Neural progenitor cell (in vitro differentiated cells): ENCODE measurements around the gene PDE11A. TPM values are rescaled to one million over a fixed set of nuclear protein-coding genes. Genes with fewer than 3 reads are reported as not detected.
"Not testable (repeated sequence)": the region's sequence is repeated elsewhere in the genome, so short reads cannot be mapped to it uniquely, and the experiment has no call there.

Experiments
- DNase-seq: peaks from one replicate; pipeline ENCODE4 v3.0.0-alpha.2; 2016; ENCODE audit warnings: low spot score
- H2AFZ ChIP-seq: fragments of 200-600 bp; sonication (generic); replicated peaks from 2 replicates; pipeline ENCODE4 v1.6.1; 2016; ENCODE audit warnings: antibody characterized with exemption
- H3F3A ChIP-seq: fragments of 200-600 bp; sonication (generic); 2 replicates; pipeline ENCODE4 v1.6.1; 2016; ENCODE audit warnings: antibody characterized with exemption, low read depth
- H3K27ac ChIP-seq: fragments of 200-600 bp; sonication (generic); 2 replicates; pipeline ENCODE4 v1.5.1; 2016; ENCODE audit warnings: mild to moderate bottlenecking
- H3K27me3 ChIP-seq: fragments of 200-600 bp; sonication (generic); 2 replicates; pipeline ENCODE4 v1.6.1; 2016; ENCODE audit warnings: mild to moderate bottlenecking, moderate library complexity
- H3K36me3 ChIP-seq: fragments of 200-600 bp; sonication (generic); 2 replicates; pipeline ENCODE4 v1.5.1; 2016
- H3K4me1 ChIP-seq: fragments of 200-600 bp; sonication (generic); 2 replicates; pipeline ENCODE4 v1.6.1; 2016; ENCODE audit warnings: mixed run types
- H3K4me2 ChIP-seq: fragments of 200-600 bp; sonication (generic); 2 replicates; pipeline ENCODE4 v1.6.1; 2016
- H3K4me3 ChIP-seq: fragments of 200-600 bp; sonication (generic); 2 replicates; pipeline ENCODE4 v1.5.1; 2016
- H3K79me2 ChIP-seq: fragments of 200-600 bp; sonication (generic); 2 replicates; pipeline ENCODE4 v1.6.1; 2016; ENCODE audit warnings: low read depth
- H3K9ac ChIP-seq: fragments of 200-600 bp; sonication (generic); 2 replicates; pipeline ENCODE4 v1.6.1; 2016
- H3K9me3 ChIP-seq: fragments of 200-600 bp; sonication (generic); 2 replicates; pipeline ENCODE4 v1.5.1; 2016; ENCODE audit warnings: low read depth
- H4K20me1 ChIP-seq: fragments of 200-600 bp; sonication (generic); 2 replicates; pipeline ENCODE4 v1.6.1; 2016; ENCODE audit warnings: low read depth
- H3K27ac Mint-ChIP-seq: 3 replicates; pipeline ENCODE4 v1.8.0; 2021; ENCODE audit warnings: mixed read lengths
- H3K27me3 Mint-ChIP-seq: 2 replicates; pipeline ENCODE4 v1.8.0; 2022; ENCODE audit warnings: low read depth, mild to moderate bottlenecking, inconsistent platforms, moderate library complexity, mixed read lengths; ENCODE audit not compliant: insufficient read depth
- H3K36me3 Mint-ChIP-seq: 3 replicates; pipeline ENCODE4 v1.8.0; 2021; ENCODE audit warnings: mixed read lengths
- H3K4me1 Mint-ChIP-seq: 3 replicates; pipeline ENCODE4 v1.8.0; 2021; ENCODE audit warnings: mixed read lengths
- H3K4me3 Mint-ChIP-seq: 3 replicates; pipeline ENCODE4 v1.8.0; 2021; ENCODE audit warnings: mild to moderate bottlenecking, moderate library complexity, mixed read lengths
- H3K9me3 Mint-ChIP-seq: 3 replicates; pipeline ENCODE4 v1.8.0; 2020; ENCODE audit warnings: mixed read lengths
- EZH2 ChIP-seq: fragments of 200-600 bp; sonication (generic); IDR thresholded peaks from 2 replicates; pipeline ENCODE4 v1.6.1; 2017; ENCODE audit warnings: antibody characterized with exemption, mild to moderate bottlenecking, moderate library complexity
- EZH2phosphoT487 ChIP-seq: fragments of 200-600 bp; sonication (generic); IDR thresholded peaks from 2 replicates; pipeline ENCODE4 v1.6.1; 2017; ENCODE audit warnings: antibody characterized with exemption
- total RNA-seq: library from RNA; depleted of rRNA; stranded (reverse); fragments of >200 nt; gene quantifications from 2 replicates; pipeline ENCODE4 v1.2.3, GENCODE V29; 2015; ENCODE audit warnings: low replicate concordance
- TF ChIP-seq, protein P1 (sequence below): fragments of 200-600 bp; sonication (generic); IDR thresholded peaks from 2 replicates; pipeline ENCODE4 v1.5.1; 2017; ENCODE audit warnings: antibody characterized with exemption, mild to moderate bottlenecking

The PDE11A gene
- total RNA-seq, 1 donor from 2014 or later = 0.13 TPM

GRCh38 chr2:177972123-177972522 lies 100.5 kb downstream of the PDE11A start:
- TF ChIP-seq EZH2 = no peak
- Histone ChIP-seq H3K4me2 (no peak overlapping the region), H3K9ac (no peak overlapping the region), H3F3A (no peaks in the 10 kb centered on the region), H3K4me3 (no peak overlapping the region), H3K27me3 (no peaks in the 10 kb centered on the region), H4K20me1 (no peaks in the 10 kb centered on the region), H3K9me3 (no peaks in the 10 kb centered on the region), H3K4me1 (no peaks in the 10 kb centered on the region), H3K27ac (no peak overlapping the region), H2AFZ (no peak overlapping the region), H3K79me2 (no peaks in the 10 kb centered on the region), H3K36me3 (no peaks in the 10 kb centered on the region)
- H3K36me3 Mint-ChIP-seq = no peaks in the 10 kb centered on the region
- H3K27me3 Mint-ChIP-seq = no peaks in the 10 kb centered on the region
- no peaks in the 10 kb centered on the region for H3K9me3 Mint-ChIP-seq
- H3K27ac Mint-ChIP-seq = no peak overlapping the region
- H3K4me1 Mint-ChIP-seq = no peaks in the 10 kb centered on the region
- H3K4me3 Mint-ChIP-seq = no peak overlapping the region
- DNase-seq = no peak

DNA sequence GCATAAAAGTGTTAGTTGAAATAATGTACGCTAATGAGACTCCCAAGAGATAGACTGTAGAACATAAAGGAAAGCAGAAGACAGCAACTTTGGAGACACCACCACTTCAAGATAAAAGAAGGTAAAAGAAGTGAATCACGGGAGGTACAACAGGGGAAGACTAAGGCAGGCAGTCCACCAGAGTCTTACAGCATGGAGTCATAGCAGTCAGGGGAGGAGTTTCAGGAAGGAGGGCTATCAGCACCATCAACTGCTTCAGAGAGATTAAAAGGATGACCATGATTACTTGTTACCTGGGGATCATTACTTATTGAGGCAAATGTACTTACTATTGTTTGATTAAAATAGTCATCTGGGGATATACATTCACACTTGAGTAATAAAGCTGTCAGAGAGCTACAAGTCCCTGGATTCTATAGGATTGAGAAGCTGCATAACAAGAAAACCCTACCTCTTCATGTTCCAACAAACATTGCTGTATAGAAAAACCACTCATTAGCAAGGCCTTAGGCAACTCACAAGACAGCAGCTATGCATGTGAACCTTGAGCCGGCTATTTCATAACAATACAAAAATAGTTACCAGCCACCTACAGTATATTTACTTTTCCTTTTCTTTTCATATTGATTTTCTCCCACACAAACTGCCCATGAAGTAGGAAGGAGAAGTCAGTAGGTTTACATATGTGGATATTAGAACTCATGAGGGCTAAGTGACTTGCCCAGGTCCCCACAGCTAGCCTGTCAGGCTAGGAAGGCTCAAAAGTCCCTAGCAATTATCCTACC lies 101.7 kb downstream of the PDE11A start:
- Histone ChIP-seq H3K9ac (no peak overlapping the region), H3K27me3 (no peaks in the 10 kb centered on the region), H3K36me3 (no peaks in the 10 kb centered on the region), H4K20me1 (no peaks in the 10 kb centered on the region), H3K4me3 (no peak overlapping the region), H3K79me2 (no peaks in the 10 kb centered on the region), H3K4me1 (no peaks in the 10 kb centered on the region), H3K4me2 (no peak overlapping the region), H3K9me3 (no peaks in the 10 kb centered on the region), H3F3A (no peaks in the 10 kb centered on the region), H2AFZ (no peak overlapping the region), H3K27ac (no peak overlapping the region)
- H3K4me1 Mint-ChIP-seq = no peaks in the 10 kb centered on the region
- H3K9me3 Mint-ChIP-seq = no peaks in the 10 kb centered on the region
- TF ChIP-seq EZH2phosphoT487 (no peak), EZH2 (no peak)
- TF ChIP-seq, protein P1, sequence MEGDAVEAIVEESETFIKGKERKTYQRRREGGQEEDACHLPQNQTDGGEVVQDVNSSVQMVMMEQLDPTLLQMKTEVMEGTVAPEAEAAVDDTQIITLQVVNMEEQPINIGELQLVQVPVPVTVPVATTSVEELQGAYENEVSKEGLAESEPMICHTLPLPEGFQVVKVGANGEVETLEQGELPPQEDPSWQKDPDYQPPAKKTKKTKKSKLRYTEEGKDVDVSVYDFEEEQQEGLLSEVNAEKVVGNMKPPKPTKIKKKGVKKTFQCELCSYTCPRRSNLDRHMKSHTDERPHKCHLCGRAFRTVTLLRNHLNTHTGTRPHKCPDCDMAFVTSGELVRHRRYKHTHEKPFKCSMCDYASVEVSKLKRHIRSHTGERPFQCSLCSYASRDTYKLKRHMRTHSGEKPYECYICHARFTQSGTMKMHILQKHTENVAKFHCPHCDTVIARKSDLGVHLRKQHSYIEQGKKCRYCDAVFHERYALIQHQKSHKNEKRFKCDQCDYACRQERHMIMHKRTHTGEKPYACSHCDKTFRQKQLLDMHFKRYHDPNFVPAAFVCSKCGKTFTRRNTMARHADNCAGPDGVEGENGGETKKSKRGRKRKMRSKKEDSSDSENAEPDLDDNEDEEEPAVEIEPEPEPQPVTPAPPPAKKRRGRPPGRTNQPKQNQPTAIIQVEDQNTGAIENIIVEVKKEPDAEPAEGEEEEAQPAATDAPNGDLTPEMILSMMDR = no peak
- no peak overlapping the region for H3K4me3 Mint-ChIP-seq
- no peak overlapping the region for H3K27ac Mint-ChIP-seq
- H3K27me3 Mint-ChIP-seq = no peaks in the 10 kb centered on the region
- DNase-seq = no peak
- no peaks in the 10 kb centered on the region for H3K36me3 Mint-ChIP-seq

DNA sequence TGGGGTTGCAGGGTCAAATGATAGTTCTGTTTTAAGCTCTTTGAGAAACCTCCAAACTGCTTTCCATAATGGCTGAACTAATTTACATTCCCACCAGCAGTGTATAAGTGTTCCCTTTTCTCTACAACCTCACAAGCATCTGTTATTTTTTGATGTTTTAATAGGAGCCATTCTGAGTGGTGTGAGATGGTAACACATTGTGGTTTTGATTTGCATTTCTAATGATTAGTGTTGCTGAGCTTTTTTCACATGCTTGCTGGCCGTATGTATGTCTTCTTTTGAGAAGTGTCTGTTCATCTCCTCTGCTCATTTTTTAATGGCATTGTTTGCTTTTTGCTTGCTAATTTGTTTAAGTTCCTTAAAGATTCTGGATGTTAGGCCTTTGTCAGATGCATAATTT lies 107.7 kb downstream of the PDE11A start:
- H4K20me1 ChIP-seq = no peaks in the 10 kb centered on the region
- no peaks in the 10 kb centered on the region for H3K27me3 Mint-ChIP-seq
- H3K4me1 ChIP-seq = no peaks in the 10 kb centered on the region
- no peak overlapping the region for H3K27ac Mint-ChIP-seq
- H3K36me3 Mint-ChIP-seq = no peaks in the 10 kb centered on the region
- no peak for TF ChIP-seq EZH2phosphoT487
- H3F3A ChIP-seq = no peaks in the 10 kb centered on the region
- no peak overlapping the region for H2AFZ ChIP-seq
- H3K4me3 Mint-ChIP-seq = no peak overlapping the region
- no peaks in the 10 kb centered on the region for H3K4me1 Mint-ChIP-seq
- H3K36me3 ChIP-seq = no peaks in the 10 kb centered on the region
- H3K4me3 ChIP-seq = no peak overlapping the region
- no peak overlapping the region for H3K27ac ChIP-seq
- H3K4me2 ChIP-seq = no peak overlapping the region
- H3K79me2 ChIP-seq = no peaks in the 10 kb centered on the region
- no peaks in the 10 kb centered on the region for H3K9me3 ChIP-seq
- no peaks in the 10 kb centered on the region for H3K27me3 ChIP-seq
- no peak overlapping the region for H3K9ac ChIP-seq
- DNase-seq = no peak
- H3K9me3 Mint-ChIP-seq = no peaks in the 10 kb centered on the region

GRCh38 chr2:177952151-177952550 lies 120.4 kb downstream of the PDE11A start:
- H3K4me3 ChIP-seq = no peak overlapping the region

DNA sequence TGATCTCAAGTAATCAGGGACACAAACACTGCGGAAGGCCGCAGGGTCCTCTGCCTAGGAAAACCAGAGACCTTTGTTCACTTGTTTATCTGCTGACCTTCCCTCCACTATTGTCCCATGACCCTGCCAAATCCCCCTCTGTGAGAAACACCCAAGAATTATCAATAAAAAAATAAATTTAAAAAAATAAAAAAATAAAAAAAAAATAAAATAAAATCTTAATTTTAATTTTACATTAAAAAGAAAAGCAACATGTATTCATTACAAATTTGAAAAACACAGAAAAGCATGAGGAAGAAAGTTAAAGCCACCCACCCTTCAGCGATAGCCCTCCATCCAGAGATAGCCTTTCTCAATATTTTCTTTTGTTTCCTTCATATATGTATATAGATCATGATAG lies 125.0 kb downstream of the PDE11A start:
- not testable (repeated sequence) for H4K20me1 ChIP-seq, H3K79me2 ChIP-seq, H3K27me3 ChIP-seq, H3K4me3 ChIP-seq, H3K27ac Mint-ChIP-seq, H3F3A ChIP-seq, H3K36me3 ChIP-seq, DNase-seq, H3K36me3 Mint-ChIP-seq, H3K4me1 Mint-ChIP-seq, H3K27me3 Mint-ChIP-seq, H3K9me3 ChIP-seq, H2AFZ ChIP-seq, H3K4me2 ChIP-seq, H3K27ac ChIP-seq, H3K9ac ChIP-seq, H3K4me3 Mint-ChIP-seq, H3K4me1 ChIP-seq, H3K9me3 Mint-ChIP-seq

More at GRCh38 chr2:177952151-177952550, 120.4 kb downstream of the PDE11A start:
- no peak overlapping the region for H2AFZ ChIP-seq
- Mint-ChIP-seq H3K36me3 (no peaks in the 10 kb centered on the region), H3K4me1 (no peaks in the 10 kb centered on the region), H3K4me3 (no peak overlapping the region), H3K27me3 (no peaks in the 10 kb centered on the region), H3K9me3 (peaks cover 2% of the 10 kb centered on the region), H3K27ac (no peak overlapping the region)
- no peaks in the 10 kb centered on the region for H3K9me3 ChIP-seq
- H4K20me1 ChIP-seq = no peaks in the 10 kb centered on the region
- H3K4me2 ChIP-seq = no peak overlapping the region
- TF ChIP-seq EZH2 (no peak), EZH2phosphoT487 (no peak)
- TF ChIP-seq, protein P1 = no peak
- H3K27me3 ChIP-seq = no peaks in the 10 kb centered on the region
- no peak for DNase-seq
- H3K27ac ChIP-seq = no peak overlapping the region
- no peaks in the 10 kb centered on the region for H3F3A ChIP-seq
- H3K9ac ChIP-seq = no peak overlapping the region
- H3K79me2 ChIP-seq = no peaks in the 10 kb centered on the region
- no peaks in the 10 kb centered on the region for H3K36me3 ChIP-seq
- H3K4me1 ChIP-seq = no peaks in the 10 kb centered on the region

DNA sequence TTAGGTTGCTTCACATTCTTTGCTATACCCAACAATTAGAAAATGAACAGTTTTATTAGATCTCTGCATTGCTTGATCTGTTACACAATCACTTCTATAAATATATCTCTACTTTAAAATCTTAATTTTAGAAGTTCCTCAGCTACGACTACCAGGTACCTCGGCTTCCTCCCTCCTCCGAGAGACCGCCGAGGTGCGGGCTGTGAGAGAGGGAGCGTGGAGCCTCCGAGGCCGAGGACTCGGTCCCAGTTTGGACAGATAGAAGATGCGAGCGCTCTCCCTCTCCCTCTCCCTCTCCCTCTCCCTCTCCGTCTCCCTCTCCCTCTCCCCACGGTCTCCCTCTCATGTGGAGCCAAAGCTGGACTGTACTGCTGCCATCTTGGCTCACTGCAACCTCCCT lies 128.0 kb downstream of the PDE11A start:
- DNase-seq, H3K4me3 Mint-ChIP-seq, H3K27ac ChIP-seq, H3K36me3 ChIP-seq, H3K27ac Mint-ChIP-seq, H3K9me3 ChIP-seq, H3K27me3 ChIP-seq, H3K36me3 Mint-ChIP-seq, H3K4me2 ChIP-seq, H3F3A ChIP-seq, H3K9ac ChIP-seq, H3K9me3 Mint-ChIP-seq, H4K20me1 ChIP-seq, H2AFZ ChIP-seq, H3K4me1 ChIP-seq, H3K79me2 ChIP-seq, H3K4me3 ChIP-seq, H3K27me3 Mint-ChIP-seq, H3K4me1 Mint-ChIP-seq: not testable (repeated sequence)
